ENCODE measurements around the gene DHX40.

DNA sequence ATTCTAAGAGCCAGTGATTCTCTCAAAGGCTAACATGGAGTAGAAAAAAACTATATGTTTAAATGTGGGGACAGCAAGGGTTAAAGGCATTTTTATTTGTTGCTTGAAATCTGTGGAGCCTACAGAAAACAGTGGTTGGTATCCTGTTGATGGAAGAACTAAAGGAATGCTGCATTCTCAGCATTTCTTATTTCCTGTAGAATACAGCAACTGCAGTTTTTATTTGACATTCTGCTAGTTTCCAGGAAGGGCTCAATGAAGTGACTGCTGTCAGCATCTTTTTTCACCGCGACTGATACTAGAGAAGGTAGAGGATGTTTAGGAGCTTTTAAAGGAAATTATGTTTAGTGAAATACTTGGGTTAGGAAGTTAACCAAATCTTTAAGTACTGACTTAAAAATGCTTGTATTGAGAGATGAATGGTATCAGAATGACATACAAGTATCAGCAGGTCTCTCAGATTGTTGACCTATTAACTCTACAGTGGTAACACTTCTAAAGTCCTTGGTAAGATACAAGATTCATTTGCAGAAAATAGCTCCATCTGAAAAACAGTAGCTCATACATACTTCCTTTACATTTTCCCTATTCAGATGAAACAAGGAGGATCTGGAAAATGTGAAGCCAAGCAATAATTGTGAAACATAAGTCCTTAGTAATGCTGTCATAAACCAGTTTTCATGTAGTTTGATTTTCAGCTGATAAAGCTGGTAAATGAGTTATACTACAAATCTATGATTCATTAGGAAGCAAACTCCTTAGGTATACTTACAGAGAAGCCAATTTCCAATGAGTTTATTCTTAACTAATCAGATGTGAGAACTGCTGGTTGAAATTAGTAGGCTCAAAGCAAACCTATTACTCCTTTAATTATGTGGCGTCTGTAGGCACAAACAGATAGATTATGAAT lies 69.5 kb downstream of the DHX40 start:
- TF ChIP-seq TARDBP (CRISPR knock-in tag; IDR thresholded peaks at IDR 0.05) (no peak), CBX1 (IDR thresholded peaks at IDR 0.05; ENCODE audit: low read depth) (no peak), GATAD1 (CRISPR knock-in tag; IDR thresholded peaks at IDR 0.05) (no peak), SP1 (IDR thresholded peaks at IDR 0.05) (no peak), SP1 (CRISPR knock-in tag; IDR thresholded peaks at IDR 0.05) (no peak), KLF9 (CRISPR knock-in tag; IDR thresholded peaks at IDR 0.05; ENCODE audit: low read depth) (no peak), PCBP1 (IDR thresholded peaks at IDR 0.05; ENCODE audit: borderline replicate concordance, low read depth, low read length) (no peak), ZNF780A (CRISPR knock-in tag; IDR thresholded peaks at IDR 0.05) (no peak), MXI1 (IDR thresholded peaks at IDR 0.05; ENCODE audit: borderline replicate concordance, low read depth, low read length) (no peak)
- TF ChIP-seq, protein P1, sequence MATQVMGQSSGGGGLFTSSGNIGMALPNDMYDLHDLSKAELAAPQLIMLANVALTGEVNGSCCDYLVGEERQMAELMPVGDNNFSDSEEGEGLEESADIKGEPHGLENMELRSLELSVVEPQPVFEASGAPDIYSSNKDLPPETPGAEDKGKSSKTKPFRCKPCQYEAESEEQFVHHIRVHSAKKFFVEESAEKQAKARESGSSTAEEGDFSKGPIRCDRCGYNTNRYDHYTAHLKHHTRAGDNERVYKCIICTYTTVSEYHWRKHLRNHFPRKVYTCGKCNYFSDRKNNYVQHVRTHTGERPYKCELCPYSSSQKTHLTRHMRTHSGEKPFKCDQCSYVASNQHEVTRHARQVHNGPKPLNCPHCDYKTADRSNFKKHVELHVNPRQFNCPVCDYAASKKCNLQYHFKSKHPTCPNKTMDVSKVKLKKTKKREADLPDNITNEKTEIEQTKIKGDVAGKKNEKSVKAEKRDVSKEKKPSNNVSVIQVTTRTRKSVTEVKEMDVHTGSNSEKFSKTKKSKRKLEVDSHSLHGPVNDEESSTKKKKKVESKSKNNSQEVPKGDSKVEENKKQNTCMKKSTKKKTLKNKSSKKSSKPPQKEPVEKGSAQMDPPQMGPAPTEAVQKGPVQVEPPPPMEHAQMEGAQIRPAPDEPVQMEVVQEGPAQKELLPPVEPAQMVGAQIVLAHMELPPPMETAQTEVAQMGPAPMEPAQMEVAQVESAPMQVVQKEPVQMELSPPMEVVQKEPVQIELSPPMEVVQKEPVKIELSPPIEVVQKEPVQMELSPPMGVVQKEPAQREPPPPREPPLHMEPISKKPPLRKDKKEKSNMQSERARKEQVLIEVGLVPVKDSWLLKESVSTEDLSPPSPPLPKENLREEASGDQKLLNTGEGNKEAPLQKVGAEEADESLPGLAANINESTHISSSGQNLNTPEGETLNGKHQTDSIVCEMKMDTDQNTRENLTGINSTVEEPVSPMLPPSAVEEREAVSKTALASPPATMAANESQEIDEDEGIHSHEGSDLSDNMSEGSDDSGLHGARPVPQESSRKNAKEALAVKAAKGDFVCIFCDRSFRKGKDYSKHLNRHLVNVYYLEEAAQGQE (IDR thresholded peaks at IDR 0.05; ENCODE audit: borderline replicate concordance in 1 of 2, low read depth in 1 of 2, low read length in 2 of 2), result no peak
- TF ChIP-seq, protein P2, sequence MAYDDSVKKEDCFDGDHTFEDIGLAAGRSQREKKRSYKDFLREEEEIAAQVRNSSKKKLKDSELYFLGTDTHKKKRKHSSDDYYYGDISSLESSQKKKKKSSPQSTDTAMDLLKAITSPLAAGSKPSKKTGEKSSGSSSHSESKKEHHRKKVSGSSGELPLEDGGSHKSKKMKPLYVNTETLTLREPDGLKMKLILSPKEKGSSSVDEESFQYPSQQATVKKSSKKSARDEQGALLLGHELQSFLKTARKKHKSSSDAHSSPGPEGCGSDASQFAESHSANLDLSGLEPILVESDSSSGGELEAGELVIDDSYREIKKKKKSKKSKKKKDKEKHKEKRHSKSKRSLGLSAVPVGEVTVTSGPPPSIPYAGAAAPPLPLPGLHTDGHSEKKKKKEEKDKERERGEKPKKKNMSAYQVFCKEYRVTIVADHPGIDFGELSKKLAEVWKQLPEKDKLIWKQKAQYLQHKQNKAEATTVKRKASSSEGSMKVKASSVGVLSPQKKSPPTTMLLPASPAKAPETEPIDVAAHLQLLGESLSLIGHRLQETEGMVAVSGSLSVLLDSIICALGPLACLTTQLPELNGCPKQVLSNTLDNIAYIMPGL (CRISPR knock-in tag; IDR thresholded peaks at IDR 0.05; ENCODE audit: borderline replicate concordance in 1 of 2, low read depth in 1 of 2), result no peak

Measured in HepG2 (cell line).